GM10847 (cell line): Measurements from ENCODE around the gene IST1.

Source experiments
- POLR2A ChIP-seq: IDR thresholded peaks from 2 replicates; pipeline ENCODE4 v1.6.1; 2011; ENCODE audit not compliant: insufficient read length; ENCODE audit errors: extremely low read depth

The IST1 gene

GRCh38 chr16:71966932-71967331 is 71.6 kb downstream of the IST1 start:
- TF ChIP-seq POLR2A = no peak

- no peak for TF ChIP-seq POLR2A
Observed at GRCh38 chr16:71969353-71969752, 74.0 kb downstream of the IST1 start.

- TF ChIP-seq POLR2A = no peak
Observed at GRCh38 chr16:71971571-71971970, 76.2 kb downstream of the IST1 start.

GRCh38 chr16:71972356-71972755 is 77.0 kb downstream of the IST1 start:
- TF ChIP-seq POLR2A = no peak

GRCh38 chr16:71973001-71973400 is 77.7 kb downstream of the IST1 start:
- no peak for TF ChIP-seq POLR2A

GRCh38 chr16:71974068-71974818 is 78.9 kb downstream of the IST1 start:
- TF ChIP-seq POLR2A = no peak
